Smooth muscle cell (in vitro differentiated cells): ENCODE measurements around the gene MAD1L1. TPM values are rescaled to one million over a fixed set of nuclear protein-coding genes. Genes with fewer than 3 reads are reported as not detected.

ENCODE experiments used
- DNase-seq: peaks from one replicate; lab custom pipeline; 2025; ENCODE audit not compliant: unreplicated experiment; lab: John Stamatoyannopoulos, UW
- H2AFZ ChIP-seq: fragments of 200-600 bp; sonication (generic); 2 replicates; pipeline ENCODE4 v1.6.0; 2016; ENCODE audit warnings: antibody characterized with exemption, low read depth, mild to moderate bottlenecking
- H3F3A ChIP-seq: fragments of 200-600 bp; sonication (generic); 2 replicates; pipeline ENCODE4 v1.6.0; 2017; ENCODE audit warnings: antibody characterized with exemption, low read depth
- H3K27ac ChIP-seq: fragments of 200-600 bp; sonication (generic); 2 replicates; pipeline ENCODE4 v1.5.1; 2016; ENCODE audit warnings: low read depth, mild to moderate bottlenecking
- H3K27me3 ChIP-seq: fragments of 200-600 bp; sonication (generic); 2 replicates; pipeline ENCODE4 v1.6.1; 2016; ENCODE audit warnings: low read depth, mild to moderate bottlenecking
- H3K36me3 ChIP-seq: fragments of 200-600 bp; sonication (generic); 2 replicates; pipeline ENCODE4 v1.5.1; 2016; ENCODE audit warnings: low read depth
- H3K4me1 ChIP-seq: fragments of 200-600 bp; sonication (generic); 2 replicates; pipeline ENCODE4 v1.5.1; 2016; ENCODE audit warnings: low read depth
- H3K4me2 ChIP-seq: fragments of 200-600 bp; sonication (generic); 2 replicates; pipeline ENCODE4 v1.6.0; 2016; ENCODE audit warnings: mild to moderate bottlenecking
- H3K4me3 ChIP-seq: fragments of 200-600 bp; sonication (generic); 2 replicates; pipeline ENCODE4 v1.5.1; 2016; ENCODE audit warnings: mild to moderate bottlenecking
- H3K79me2 ChIP-seq: fragments of 200-600 bp; sonication (generic); 2 replicates; pipeline ENCODE4 v1.6.0; 2016; ENCODE audit warnings: low read depth, mild to moderate bottlenecking
- H3K9ac ChIP-seq: fragments of 200-600 bp; sonication (generic); 2 replicates; pipeline ENCODE4 v1.6.0; 2016; ENCODE audit warnings: low read depth
- H3K9me3 ChIP-seq: fragments of 200-600 bp; sonication (generic); replicated peaks from 2 replicates; pipeline ENCODE4 v1.5.1; 2016; ENCODE audit warnings: low read depth
- H4K20me1 ChIP-seq: fragments of 200-600 bp; sonication (generic); 2 replicates; pipeline ENCODE4 v1.6.0; 2016; ENCODE audit warnings: low read depth
- CTCF ChIP-seq: fragments of 200-600 bp; sonication (generic); IDR thresholded peaks from 2 replicates; pipeline ENCODE4 v1.5.1; 2017; ENCODE audit warnings: borderline replicate concordance, mild to moderate bottlenecking, antibody characterized with exemption; ENCODE audit not compliant: insufficient read depth, poor library complexity, severe bottlenecking
- WGBS: methylation state at CpG from one replicate; pipeline ENCODE4 v1.1.7; 2016; ENCODE audit warnings: low lambda C conversion rate; 5-methylcytosine and 5-hydroxymethylcytosine counted together
- polyA plus RNA-seq: library from polyadenylated mRNA; unstranded; fragments of >200 nt; fragmentation: Nextera tagmentation; extraction: Ambion mirVana; gene quantifications from 2 replicates; pipeline ENCODE4 v1.2.1, GENCODE V29; 2016
- total RNA-seq: library from RNA; depleted of rRNA; stranded (reverse); fragments of >200 nt; gene quantifications from 2 replicates; pipeline ENCODE4 v1.2.3, GENCODE V29; 2014

The MAD1L1 gene
- total and polyA plus RNA-seq, 2 experiments from 2014 or later: 33.4 to 60.7 TPM

GRCh38 chr7:1943326-1943725 is 289.4 kb downstream of the MAD1L1 start:
- no peak for TF ChIP-seq CTCF
- Histone ChIP-seq H3K9ac (no peak overlapping the region), H3K36me3 (no peaks in the 10 kb centered on the region), H4K20me1 (peaks cover 33% of the 10 kb centered on the region), H3K79me2 (no peaks in the 10 kb centered on the region), H3F3A (no peaks in the 10 kb centered on the region), H3K4me2 (no peak overlapping the region), H3K9me3 (no peaks in the 10 kb centered on the region), H3K27ac (no peak overlapping the region), H3K4me3 (no peak overlapping the region), H2AFZ (no peak overlapping the region), H3K27me3 (no peaks in the 10 kb centered on the region), H3K4me1 (peaks cover 4% of the 10 kb centered on the region)
- 87% methylated on average over 11 of the region's 11 CpGs for WGBS
- no peak for DNase-seq

- TF ChIP-seq CTCF: no peak
- DNase-seq: no peak
- Histone ChIP-seq H3K9ac (no peak overlapping the region), H3K27me3 (no peaks in the 10 kb centered on the region), H3K36me3 (no peaks in the 10 kb centered on the region), H2AFZ (no peak overlapping the region), H3K4me1 (peaks cover 4% of the 10 kb centered on the region), H3K27ac (no peak overlapping the region), H3K79me2 (no peaks in the 10 kb centered on the region), H3K4me3 (no peak overlapping the region), H4K20me1 (peaks cover 33% of the 10 kb centered on the region), H3K4me2 (no peak overlapping the region), H3K9me3 (no peaks in the 10 kb centered on the region), H3F3A (no peaks in the 10 kb centered on the region)
- WGBS: 78% methylated on average over 5 of the region's 5 CpGs
Measured at GRCh38 chr7:1942941-1943289, 289.8 kb downstream of the MAD1L1 start.

GRCh38 chr7:1942243-1942940 is 290.4 kb downstream of the MAD1L1 start:
- Histone ChIP-seq H3K27ac (no peak overlapping the region), H3K4me2 (no peak overlapping the region), H3K4me1 (peaks cover 4% of the 10 kb centered on the region), H3F3A (no peaks in the 10 kb centered on the region), H3K36me3 (no peaks in the 10 kb centered on the region), H3K27me3 (no peaks in the 10 kb centered on the region), H3K79me2 (no peaks in the 10 kb centered on the region), H3K4me3 (no peak overlapping the region), H3K9ac (no peak overlapping the region), H3K9me3 (no peaks in the 10 kb centered on the region), H4K20me1 (peaks cover 33% of the 10 kb centered on the region), H2AFZ (no peak overlapping the region)
- TF ChIP-seq CTCF: no peak
- no peak for DNase-seq
- WGBS: 86% methylated on average over 23 of the region's 23 CpGs
